Endothelial cell (in vitro differentiated cells): ENCODE results near the gene SEC63. TPM values are rescaled to one million over a fixed set of nuclear protein-coding genes. Genes with fewer than 3 reads are reported as not detected.
"Not testable (repeated sequence)": the region's sequence is repeated elsewhere in the genome, so short reads cannot be mapped to it uniquely, and the experiment has no call there.

Source experiments
- DNase-seq: peaks from one replicate; pipeline ENCODE4 v3.0.0; 2021; ENCODE audit warnings: low spot score
- H3K27ac Mint-ChIP-seq: one replicate; pipeline ENCODE4 v1.8.0; 2021; ENCODE audit warnings: mixed read lengths, inconsistent platforms; ENCODE audit not compliant: unreplicated experiment
- H3K27me3 Mint-ChIP-seq: one replicate; pipeline ENCODE4 v1.8.0; 2021; ENCODE audit warnings: mild to moderate bottlenecking, moderate library complexity, mixed read lengths, inconsistent platforms; ENCODE audit not compliant: unreplicated experiment
- H3K36me3 Mint-ChIP-seq: one replicate; pipeline ENCODE4 v1.8.0; 2021; ENCODE audit warnings: mild to moderate bottlenecking, low read depth, mixed read lengths, inconsistent platforms; ENCODE audit not compliant: unreplicated experiment
- H3K4me1 Mint-ChIP-seq: one replicate; pipeline ENCODE4 v1.8.0; 2021; ENCODE audit warnings: mild to moderate bottlenecking, mixed read lengths, inconsistent platforms; ENCODE audit not compliant: unreplicated experiment
- H3K4me3 Mint-ChIP-seq: one replicate; pipeline ENCODE4 v1.8.0; 2021; ENCODE audit warnings: mild to moderate bottlenecking, mixed read lengths, inconsistent platforms; ENCODE audit not compliant: unreplicated experiment
- H3K9me3 Mint-ChIP-seq: one replicate; pipeline ENCODE4 v1.8.0; 2021; ENCODE audit warnings: mixed read lengths, inconsistent platforms; ENCODE audit not compliant: unreplicated experiment
- CTCF ChIP-seq: fragments of 200-600 bp; sonication (generic); IDR thresholded peaks from one replicate; pipeline ENCODE4 v1.5.0; 2021; ENCODE audit warnings: antibody characterized with exemption; ENCODE audit not compliant: unreplicated experiment
- total RNA-seq: library from RNA; stranded (reverse); fragmentation: NEBNext Ultra II Directional; extraction: Animal tissue kit (Norgen Biotek cat#: 25700); gene quantifications from one replicate; pipeline ENCODE4 v1.2.1, GENCODE V29; 2021; ENCODE audit not compliant: unreplicated experiment

SEC63 gene
- total RNA-seq, 1 donor from 2014 or later, result 120 TPM

GRCh38 chr6:107962723-107963122 is 4.7 kb upstream of the SEC63 start:
- H3K4me1 Mint-ChIP-seq, result no peaks in the 10 kb centered on the region
- no peaks in the 10 kb centered on the region for H3K36me3 Mint-ChIP-seq
- no peak overlapping the region for H3K4me3 Mint-ChIP-seq
- no peak overlapping the region for H3K27ac Mint-ChIP-seq
- no peak for TF ChIP-seq CTCF
- H3K27me3 Mint-ChIP-seq, result peaks cover 7% of the 10 kb centered on the region
- no peaks in the 10 kb centered on the region for H3K9me3 Mint-ChIP-seq
- DNase-seq, result no peak

DNA sequence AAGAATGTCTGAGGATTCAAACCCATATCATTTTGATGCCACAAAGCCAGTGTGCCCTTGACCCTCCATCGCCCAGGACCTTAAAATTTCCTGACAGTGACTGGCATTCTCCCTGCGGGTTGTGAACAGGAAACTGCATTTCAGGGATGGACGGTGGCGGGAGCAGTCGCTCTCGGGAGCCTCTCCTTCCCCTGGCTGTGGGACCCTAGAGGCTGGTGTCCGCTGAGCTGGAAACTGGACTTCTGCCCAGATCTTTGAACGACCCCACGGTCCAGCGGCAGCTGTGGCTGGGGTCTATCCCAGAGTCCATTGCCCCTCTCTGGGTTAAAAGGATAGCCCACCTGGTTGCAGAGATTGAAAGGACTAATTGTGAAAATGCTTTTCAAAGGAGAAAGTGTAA is 1.4 kb upstream of the SEC63 start:
- Mint-ChIP-seq H3K4me3 (peak overlapping the region; percentile 37), H3K27me3 (peaks cover 15% of the 10 kb centered on the region), H3K36me3 (peaks cover 11% of the 10 kb centered on the region), H3K27ac (peak overlapping the region; percentile 50), H3K4me1 (peaks cover 21% of the 10 kb centered on the region), H3K9me3 (no peaks in the 10 kb centered on the region)
- no peak for DNase-seq
- no peak for TF ChIP-seq CTCF

GRCh38 chr6:107958689-107959362 is 818 bp upstream of the SEC63 start:
- DNase-seq, H3K9me3 Mint-ChIP-seq: not testable (repeated sequence)
- H3K36me3 Mint-ChIP-seq, result peaks cover 11% of the 10 kb centered on the region
- peak overlapping the region; percentile 82 for H3K27ac Mint-ChIP-seq
- H3K27me3 Mint-ChIP-seq, result peaks cover 15% of the 10 kb centered on the region
- peak overlapping the region; percentile 87 for H3K4me3 Mint-ChIP-seq
- H3K4me1 Mint-ChIP-seq, result peaks cover 21% of the 10 kb centered on the region

DNA sequence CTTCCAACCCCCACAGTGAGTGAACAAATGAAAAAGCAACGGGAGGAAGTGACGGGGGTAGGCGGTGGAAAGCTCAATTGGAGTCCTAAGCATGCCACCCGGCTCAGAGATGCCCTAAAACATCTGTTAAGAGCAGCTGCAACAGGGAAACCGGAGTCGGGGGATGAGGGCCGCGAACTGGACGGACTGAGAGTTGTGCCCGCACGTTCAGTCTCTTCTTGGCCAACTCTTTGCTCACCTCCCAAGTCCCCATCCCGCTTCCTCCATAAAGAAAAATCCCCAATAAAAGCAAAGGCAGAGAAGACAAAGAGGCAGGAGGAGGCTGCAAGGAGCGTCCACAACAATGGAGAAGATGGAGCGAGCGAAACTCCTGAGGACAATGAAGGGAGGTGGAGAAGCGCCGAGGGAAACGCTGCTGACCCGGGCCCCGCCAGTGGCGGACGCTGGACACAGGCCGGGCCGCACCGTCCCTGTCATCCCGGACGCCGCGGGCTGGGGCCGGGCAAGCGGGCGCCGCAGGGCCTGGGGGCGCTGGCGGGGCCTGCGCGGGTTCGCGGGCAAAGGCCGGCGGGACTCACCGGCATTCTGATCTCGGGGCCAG is 600 bp downstream of the SEC63 start:
- Mint-ChIP-seq H3K9me3 (no peaks in the 10 kb centered on the region), H3K4me3 (peak overlapping the region; percentile 100), H3K36me3 (peaks cover 11% of the 10 kb centered on the region), H3K27me3 (peaks cover 15% of the 10 kb centered on the region), H3K27ac (peak overlapping the region; percentile 99), H3K4me1 (peaks cover 21% of the 10 kb centered on the region)
- peak; percentile 37 for DNase-seq
- TF ChIP-seq CTCF, result no peak

DNA sequence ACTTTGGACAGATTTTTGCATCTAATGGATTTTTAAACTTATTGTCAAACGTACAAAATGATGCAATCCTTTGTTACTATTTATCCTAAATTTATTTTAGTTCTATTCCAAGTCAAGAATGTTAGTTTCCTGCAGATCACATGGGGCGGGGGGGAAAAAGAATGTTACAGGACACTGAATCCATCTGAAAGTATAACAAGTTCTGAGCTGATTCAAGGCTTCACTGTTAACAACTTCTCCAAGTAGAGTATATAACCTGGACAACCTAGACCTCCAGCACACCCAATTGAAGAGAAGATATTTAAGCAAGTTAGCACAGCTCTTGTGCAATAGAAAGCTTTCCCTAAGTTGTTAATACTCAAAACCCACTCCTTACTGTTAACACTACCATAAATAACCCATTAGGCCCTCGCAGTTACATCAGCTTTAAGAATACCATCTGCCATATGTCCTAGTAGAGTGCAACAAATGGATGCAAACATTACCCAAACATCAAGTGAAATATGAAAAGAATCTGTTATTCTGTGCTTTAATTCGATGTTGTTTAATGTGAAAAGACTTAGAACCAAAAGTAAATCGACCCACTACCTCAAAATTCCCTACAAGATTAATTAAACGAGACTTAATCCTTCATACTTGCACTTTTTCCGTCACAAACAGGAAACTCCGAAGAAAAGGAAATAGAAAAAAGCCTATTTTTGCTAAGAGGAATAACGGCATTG is 1.3 kb downstream of the SEC63 start:
- Mint-ChIP-seq H3K27ac (peak overlapping the region; percentile 99), H3K4me1 (peaks cover 21% of the 10 kb centered on the region), H3K4me3 (peak overlapping the region; percentile 100), H3K36me3 (peaks cover 11% of the 10 kb centered on the region), H3K9me3 (no peaks in the 10 kb centered on the region), H3K27me3 (peaks cover 15% of the 10 kb centered on the region)
- TF ChIP-seq CTCF, result no peak
- no peak for DNase-seq
